ENCODE data around the gene ZNF460. TPM values are rescaled to one million over a fixed set of nuclear protein-coding genes. Genes with fewer than 3 reads are reported as not detected.

Gene ZNF460
- 100 to 1,000 TPM in 1 of 3 donors, 10 to 100 TPM in 2; 70.2 to 123 (median 88.5) TPM for total RNA-seq

DNA sequence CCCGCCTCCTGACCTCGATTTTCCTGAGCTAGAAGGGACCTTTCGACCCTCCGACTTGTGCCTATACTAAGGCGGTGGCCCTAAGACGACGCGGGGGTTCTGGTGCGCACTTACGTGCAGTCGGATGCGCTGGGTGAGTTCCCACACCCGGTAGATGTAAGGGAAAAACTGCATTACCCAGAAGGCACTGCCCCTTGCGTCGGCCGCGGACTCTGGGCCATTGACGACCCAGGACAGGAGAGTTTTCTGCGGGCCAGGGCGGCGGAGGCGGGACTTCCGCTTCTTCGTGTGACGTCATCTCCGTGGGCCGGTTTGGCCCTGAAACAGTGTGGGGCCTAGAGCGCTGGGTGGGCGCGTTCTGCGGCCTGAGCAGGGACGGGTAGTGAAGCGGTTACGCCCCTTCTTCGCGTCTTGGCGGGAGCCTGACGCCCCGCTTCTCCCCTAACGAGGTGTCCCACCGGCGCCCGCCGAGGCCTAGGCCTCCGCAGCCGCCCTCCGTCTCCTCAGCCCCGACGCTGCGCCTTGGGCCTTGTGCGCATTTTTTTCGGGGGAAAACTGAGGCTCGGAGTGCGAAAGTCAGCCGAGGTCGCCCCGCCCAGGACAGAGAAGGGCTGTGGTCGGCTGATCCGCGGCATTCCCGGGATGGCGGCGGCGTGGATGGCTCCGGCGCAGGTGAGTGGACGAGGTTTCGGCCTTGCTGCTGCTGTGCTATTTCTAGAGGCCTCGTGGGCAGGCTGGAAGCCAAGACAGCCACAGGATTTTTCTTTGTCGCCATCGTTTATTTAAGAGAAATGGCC is at the start of gene ZNF460:
Gene ZNF460, plus strand, starts transcription at position 321 of the 797 bp plus-strand sequence. Its CDS starts 322 bp downstream, at position 643.
- H3K36me3 ChIP-seq, result no peaks in the 10 kb centered on the region
- peaks cover 0 to 5% of the 10 kb centered on the region in 2 donors for H3K9me3 ChIP-seq
- H3K27me3 ChIP-seq, result no peaks in the 10 kb centered on the region
- H3K27ac ChIP-seq, result peak within 1 kb of the TSS; percentile 100
- intact Hi-C loops (cut with DNase I; ENCODE audit: low total_unique reads), result no loop called here
- peaks cover 0 to 10% of the 10 kb centered on the region in 2 donors for H3K4me1 ChIP-seq
- TF ChIP-seq, protein P1, sequence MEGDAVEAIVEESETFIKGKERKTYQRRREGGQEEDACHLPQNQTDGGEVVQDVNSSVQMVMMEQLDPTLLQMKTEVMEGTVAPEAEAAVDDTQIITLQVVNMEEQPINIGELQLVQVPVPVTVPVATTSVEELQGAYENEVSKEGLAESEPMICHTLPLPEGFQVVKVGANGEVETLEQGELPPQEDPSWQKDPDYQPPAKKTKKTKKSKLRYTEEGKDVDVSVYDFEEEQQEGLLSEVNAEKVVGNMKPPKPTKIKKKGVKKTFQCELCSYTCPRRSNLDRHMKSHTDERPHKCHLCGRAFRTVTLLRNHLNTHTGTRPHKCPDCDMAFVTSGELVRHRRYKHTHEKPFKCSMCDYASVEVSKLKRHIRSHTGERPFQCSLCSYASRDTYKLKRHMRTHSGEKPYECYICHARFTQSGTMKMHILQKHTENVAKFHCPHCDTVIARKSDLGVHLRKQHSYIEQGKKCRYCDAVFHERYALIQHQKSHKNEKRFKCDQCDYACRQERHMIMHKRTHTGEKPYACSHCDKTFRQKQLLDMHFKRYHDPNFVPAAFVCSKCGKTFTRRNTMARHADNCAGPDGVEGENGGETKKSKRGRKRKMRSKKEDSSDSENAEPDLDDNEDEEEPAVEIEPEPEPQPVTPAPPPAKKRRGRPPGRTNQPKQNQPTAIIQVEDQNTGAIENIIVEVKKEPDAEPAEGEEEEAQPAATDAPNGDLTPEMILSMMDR (IDR thresholded peaks at IDR 0.05), result no peak
- peak; percentile 60 for TF ChIP-seq POLR2A (IDR thresholded peaks at IDR 0.05)
- TF ChIP-seq POLR2AphosphoS5 (IDR thresholded peaks at IDR 0.05), result peak; percentile 67 to 95 (median 92)
- DNase-seq (ENCODE audit: low spot score in 2 of 2), result peak; percentile 96 to 97
- H3K4me3 ChIP-seq, result peak within 1 kb of the TSS; percentile 92 to 98 (median 94)

DNA sequence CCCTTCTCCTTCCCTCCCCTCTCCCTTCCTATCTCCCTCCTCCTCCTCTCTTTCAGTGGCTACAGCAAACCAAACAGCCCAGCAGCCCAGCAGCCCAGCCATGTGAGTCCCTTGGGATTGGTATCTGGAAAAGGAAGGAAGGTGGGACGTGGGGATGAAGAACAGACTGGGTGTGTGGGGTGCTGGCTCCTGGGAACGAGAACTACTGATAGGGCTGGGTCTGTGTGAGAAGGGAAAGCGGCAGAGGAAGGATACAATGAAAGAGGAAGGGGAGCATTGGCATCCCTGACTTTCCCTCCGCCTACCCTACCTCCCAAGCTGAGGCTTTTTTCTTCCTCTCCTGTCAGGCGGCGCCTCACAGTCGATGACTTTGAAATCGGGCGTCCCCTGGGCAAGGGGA is 48.6 kb upstream of the ZNF460 start:
- DNase-seq (ENCODE audit: low spot score in 2 of 2), result no peak
- TF ChIP-seq, protein P1 (IDR thresholded peaks at IDR 0.05), result no peak
- TF ChIP-seq POLR2AphosphoS5 (IDR thresholded peaks at IDR 0.05) (no peak), POLR2A (IDR thresholded peaks at IDR 0.05) (no peak)
- H3K9me3 ChIP-seq, result peaks cover 0 to 5% of the 10 kb centered on the region in 2 donors

DNA sequence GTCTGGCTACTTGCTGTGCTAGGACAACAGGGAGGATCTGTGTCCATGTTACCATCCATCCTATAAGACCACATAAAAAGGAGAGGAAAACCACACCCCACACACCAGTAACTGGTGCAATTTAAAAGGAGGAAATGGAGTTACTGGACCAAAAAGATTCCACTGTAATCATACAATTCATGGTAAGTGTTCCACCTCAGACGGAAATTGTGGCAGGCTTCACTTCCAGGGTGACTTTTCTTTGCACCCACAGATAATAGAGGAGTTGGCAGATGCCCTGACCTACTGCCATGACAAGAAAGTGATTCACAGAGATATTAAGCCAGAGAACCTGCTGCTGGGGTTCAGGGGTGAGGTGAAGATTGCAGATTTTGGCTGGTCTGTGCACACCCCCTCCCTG is 47.1 kb upstream of the ZNF460 start:
- no peaks in the 10 kb centered on the region for H3K4me1 ChIP-seq
- intact Hi-C loops (cut with DNase I; ENCODE audit: low total_unique reads), result loop anchor here (5.0 kb wide), 1 partner anchor 736 kb away; no protein-coding TSS in a partner anchor
- peaks cover 0 to 1% of the 10 kb centered on the region in 2 donors for H3K9me3 ChIP-seq
- no peaks in the 10 kb centered on the region for H3K27me3 ChIP-seq
- no peak overlapping the region for H3K27ac ChIP-seq
- no peak overlapping the region for H3K4me3 ChIP-seq
- H3K36me3 ChIP-seq, result no peaks in the 10 kb centered on the region
- TF ChIP-seq, protein P1 (IDR thresholded peaks at IDR 0.05), result no peak
- TF ChIP-seq POLR2AphosphoS5 (IDR thresholded peaks at IDR 0.05), result no peak
- no peak for TF ChIP-seq POLR2A (IDR thresholded peaks at IDR 0.05)
- DNase-seq (ENCODE audit: low spot score in 2 of 2), result no peak

More for the DNA sequence above, 48.6 kb upstream of the ZNF460 start:
- intact Hi-C loops (cut with DNase I; ENCODE audit: low total_unique reads), result loop anchor here (5.0 kb wide), 1 partner anchor 734 kb away; no protein-coding TSS in a partner anchor
- Histone ChIP-seq H3K4me3 (no peak overlapping the region), H3K36me3 (no peaks in the 10 kb centered on the region), H3K27me3 (no peaks in the 10 kb centered on the region), H3K4me1 (no peaks in the 10 kb centered on the region), H3K27ac (no peak overlapping the region)

DNA sequence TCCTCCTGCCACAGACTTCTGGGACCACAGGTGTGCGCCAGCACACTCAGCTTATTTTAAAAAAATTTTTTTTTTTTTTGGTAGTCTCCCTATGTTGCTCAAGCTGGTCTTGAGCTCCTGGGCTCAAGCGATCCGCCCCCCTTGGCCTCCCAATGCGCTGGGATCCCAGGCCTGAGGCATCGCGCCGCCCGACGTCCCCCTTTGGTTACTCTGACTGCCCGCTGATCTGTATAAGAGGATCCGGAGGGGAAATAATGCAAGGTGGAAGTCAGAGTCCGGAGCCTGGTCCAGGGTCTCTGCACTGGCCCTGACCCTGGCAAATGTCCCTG is 40.3 kb upstream of the ZNF460 start:
- TF ChIP-seq POLR2A (IDR thresholded peaks at IDR 0.05), result no peak
- TF ChIP-seq, protein P1 (IDR thresholded peaks at IDR 0.05), result no peak
- no peak for TF ChIP-seq POLR2AphosphoS5 (IDR thresholded peaks at IDR 0.05)
- no peak for DNase-seq (ENCODE audit: low spot score in 2 of 2)
- Histone ChIP-seq H3K9me3 (peaks cover 0 to 4% of the 10 kb centered on the region in 2 donors), H3K36me3 (no peaks in the 10 kb centered on the region), H3K27me3 (no peaks in the 10 kb centered on the region), H3K27ac (peak overlapping the region; percentile 94 to 96), H3K4me1 (peaks cover 4 to 9% of the 10 kb centered on the region in 2 donors), H3K4me3 (peak overlapping the region; percentile 76 to 94 (median 80))
- intact Hi-C loops (cut with DNase I; ENCODE audit: low total_unique reads), result no loop called here
